GM19455 (cell line): ENCODE measurements around the gene SPTLC2.

Source experiments
- ATAC-seq: cut with Tn5 transposase; IDR thresholded peaks from one replicate; pipeline ENCODE4 v1.9.1; 2021; ENCODE audit not compliant: unreplicated experiment

SPTLC2 gene

DNA sequence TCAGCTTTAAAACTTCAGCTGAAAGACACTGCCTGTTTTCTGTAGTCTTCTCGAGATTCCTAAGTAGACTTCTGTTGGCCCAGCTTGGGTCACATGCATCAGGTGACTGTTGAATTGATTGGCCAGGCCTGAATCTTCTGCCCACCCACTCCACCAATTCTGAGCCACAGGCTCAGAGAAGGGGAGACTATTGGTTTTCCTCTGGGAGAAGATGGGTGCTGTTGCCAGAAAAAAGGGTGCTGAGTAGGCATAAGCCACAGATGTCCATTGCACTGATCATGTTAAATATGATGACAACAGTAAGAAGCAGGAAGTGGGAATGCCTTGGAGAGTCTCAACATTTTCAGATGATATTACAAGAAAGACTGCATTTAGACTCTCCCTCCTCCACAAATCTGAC lies 6.8 kb upstream of the SPTLC2 start:
- ATAC-seq: no peak

DNA sequence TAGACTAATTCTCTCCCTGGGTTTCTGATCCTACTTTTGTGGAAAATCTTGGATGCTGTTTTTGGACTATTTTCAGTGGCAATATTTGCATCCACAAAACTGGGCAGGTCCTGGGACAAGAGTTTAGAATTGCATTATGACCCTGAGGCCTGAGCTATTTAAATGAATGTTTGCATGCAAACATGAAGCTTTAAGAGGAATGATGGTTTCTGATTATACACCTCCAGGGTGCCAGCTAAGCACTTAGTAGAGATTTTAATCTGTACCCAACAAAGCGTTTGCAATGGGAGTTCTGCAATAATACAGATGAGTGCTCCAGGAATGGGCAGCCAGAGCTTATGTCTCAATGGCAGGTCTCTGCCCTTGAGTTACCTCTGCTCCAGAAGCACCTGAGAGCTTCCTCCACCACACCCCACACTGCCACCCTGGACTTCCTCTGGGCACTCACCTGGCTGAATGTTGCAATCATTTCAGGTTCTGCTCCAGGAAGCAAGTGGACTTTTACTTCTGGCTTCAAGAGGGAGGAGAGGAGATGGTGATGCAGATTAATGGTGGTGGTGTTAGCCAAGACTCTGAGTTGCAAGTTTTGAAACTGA lies 6.0 kb upstream of the SPTLC2 start:
- ATAC-seq: no peak

DNA sequence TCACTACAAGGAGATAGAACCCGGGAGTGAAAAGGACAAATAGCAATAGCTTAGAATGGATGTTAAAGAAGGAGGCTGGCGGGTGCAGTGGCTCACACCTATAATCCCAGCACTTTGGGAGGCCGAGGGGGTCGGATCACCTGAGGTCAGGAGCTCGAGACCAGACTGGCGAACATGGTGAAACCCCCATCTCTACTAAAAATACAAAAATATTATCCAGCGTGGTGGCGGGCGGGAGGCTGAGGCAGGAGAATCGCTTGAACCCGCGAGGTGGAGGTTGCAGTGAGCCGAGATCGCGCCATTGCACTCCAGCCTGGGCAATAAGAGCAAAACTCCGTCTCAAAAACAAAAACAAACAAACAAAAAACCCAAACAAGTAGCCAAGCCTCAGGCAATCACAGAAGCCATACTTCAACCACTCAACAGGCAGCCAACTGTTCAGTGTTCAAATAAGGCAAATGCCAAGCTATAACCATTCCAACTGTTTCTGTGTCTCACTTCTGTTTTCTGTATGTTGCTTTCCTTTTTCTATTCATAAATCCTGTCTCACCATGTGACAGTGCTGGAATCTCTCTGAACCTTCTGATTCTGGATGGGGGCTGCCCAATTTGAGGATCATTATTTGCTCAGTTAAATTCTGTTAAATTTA lies 3.9 kb upstream of the SPTLC2 start:
- no peak for ATAC-seq

DNA sequence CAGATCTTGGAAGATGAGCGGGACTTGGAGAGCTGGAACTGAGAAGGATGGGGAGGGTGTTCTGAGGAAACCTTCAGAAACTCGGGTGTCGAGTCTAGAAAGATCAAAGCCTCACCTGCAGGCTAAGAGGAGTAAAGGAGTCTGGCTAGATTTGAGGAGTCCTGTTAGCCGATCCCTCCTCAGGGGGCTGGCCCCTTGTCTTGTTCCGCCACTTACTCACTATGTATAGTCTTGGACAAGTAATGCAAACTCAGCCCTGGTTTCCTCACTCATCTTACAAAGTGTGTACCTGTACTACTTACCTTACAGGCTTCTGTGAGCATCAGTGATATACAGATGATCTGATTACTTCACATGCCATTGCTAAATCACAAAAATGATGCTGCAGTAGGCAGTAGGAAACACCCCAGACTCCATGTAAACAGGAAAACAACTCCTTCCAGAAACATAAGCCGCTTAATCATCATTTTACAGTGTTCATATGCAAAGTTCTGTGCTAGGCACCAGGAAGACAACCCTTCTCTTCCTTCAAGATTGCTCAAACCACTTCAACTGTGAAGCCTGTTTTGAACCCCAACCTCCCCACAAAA lies 2.0 kb upstream of the SPTLC2 start:
- no peak for ATAC-seq

DNA sequence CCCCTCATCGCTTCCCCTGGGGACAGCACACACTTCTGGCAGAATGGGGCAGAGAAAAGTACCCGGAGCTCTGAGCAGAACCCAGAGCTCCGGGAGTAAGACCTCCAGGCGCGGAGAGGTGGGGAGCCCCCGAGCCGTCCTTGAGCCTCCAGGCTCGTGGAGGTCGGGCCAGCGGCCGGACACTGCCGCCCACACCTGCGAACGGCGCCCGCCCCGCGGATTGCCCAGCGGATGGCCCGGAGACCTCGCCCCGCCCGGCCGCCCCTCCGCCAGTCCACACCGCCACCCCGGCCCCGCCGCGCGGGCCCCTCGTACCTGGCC lies 344 bp downstream of the SPTLC2 start:
- ATAC-seq: peak; percentile 23

DNA sequence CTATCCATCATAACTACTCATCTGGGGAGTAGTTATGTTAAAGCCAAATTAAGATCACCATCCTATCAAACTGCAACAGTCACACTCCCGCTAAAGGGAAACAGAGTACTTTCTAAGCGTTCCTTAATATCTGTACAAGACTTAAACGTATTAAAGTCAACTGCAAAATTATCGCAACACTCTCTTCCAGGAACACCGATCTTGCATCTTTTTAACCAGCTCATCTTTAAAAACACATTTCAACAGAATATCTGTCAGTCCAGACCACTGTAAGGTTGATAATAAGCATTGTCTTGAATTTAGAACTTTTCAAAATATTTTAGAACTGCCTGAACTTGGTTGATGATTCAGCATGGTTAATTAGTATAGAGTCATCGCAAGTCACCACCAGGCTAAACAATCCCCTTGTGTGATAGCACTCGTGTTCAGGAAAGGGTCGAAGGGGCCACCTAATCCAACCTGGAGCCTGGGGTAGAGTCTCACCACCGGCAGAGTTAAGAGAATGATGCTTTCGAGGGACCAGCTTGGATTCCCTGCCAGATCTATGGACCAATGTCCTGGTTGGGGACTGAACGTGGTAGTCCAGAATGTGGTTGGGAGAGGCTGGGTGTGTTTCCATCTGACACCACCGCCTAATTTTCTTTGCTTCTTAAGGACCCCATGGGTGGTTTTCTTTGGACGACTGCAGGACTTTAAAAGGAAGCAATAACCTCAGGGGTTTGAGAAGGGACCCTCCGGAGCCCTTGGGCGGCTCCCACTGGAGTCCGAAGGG lies 890 bp downstream of the SPTLC2 start:
- no peak for ATAC-seq

DNA sequence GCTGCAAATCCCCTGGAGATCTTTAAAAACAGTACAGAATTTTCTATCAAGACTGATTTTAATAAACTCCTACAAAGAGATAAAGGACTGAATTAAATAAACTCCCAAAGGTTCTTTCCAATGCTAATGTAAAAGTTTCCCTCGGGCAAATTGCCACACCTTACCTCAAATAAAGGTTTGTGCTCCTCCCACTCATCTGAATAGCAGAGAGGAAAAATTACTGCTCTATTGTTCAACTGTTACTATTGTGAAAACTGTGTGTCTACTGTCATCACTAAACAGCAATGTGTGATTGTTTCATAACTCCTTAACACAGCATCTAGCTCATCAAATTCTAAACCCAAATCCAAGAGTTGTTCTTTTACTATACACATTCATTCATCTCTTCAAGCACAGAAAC lies 3.2 kb downstream of the SPTLC2 start:
- ATAC-seq: no peak

DNA sequence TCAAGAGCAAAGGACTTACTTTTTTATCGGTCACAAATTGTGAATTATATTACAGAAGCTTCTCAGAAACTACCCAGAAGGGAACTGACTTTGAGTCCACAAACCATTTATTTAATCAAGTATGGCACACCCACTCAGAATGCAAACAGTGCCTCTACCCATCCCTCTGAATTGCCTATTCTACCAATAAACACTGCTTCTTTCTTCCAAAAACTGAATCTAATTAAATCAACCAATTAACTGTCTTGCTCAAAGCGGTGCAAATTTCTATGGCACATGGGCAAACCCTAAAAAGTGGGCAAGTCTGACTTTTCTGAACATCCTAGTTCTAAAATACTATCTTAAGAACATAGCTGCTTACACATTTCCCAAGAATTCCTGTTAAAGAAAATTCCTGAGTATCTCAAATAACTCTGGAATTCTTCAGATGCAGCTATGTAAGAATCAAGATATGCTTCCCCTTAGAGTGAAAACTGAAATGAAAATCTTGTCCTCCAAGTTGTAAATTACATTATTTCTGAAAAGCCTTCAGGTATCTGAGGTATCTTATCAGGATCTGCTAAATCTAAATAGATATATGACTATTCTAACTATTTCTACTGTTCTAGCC lies 4.3 kb downstream of the SPTLC2 start:
- ATAC-seq: no peak

DNA sequence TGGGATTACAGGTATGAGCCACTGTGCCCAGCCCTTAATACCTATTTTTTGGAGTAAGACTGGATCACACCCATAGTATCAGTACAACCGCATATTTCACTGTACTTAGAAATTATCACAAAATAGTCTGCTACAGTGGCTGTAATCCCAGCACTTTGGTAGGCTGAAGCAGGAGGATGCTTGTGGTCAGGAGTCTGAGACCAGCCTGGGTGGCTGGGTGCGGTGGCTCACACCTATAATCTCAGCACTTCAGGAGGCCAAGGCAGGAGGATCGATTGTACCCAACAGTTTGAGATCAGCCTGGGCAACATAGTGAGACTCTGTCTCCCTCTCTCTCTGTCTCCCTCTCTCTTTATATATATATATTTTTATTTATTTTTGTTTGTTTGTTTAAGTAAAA lies 5.9 kb downstream of the SPTLC2 start:
- ATAC-seq: no peak

DNA sequence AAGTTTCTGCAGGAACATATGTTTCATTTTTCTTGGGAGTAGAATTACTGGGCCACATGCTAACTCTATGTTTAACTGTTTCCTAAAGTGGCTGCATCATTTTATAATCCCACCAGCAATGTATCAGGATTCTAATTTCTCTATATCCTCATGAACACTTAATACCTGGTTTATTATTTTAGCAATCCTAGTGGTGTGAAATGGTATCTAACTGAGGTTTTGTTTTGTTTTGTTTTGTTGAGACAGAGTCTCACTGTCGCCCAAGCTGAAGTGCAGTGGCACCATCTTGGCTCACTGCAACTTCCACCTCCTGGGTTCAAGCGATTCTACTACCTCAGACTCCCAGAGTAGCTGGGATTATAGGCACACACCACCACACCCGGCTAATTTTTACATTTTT lies 6.5 kb downstream of the SPTLC2 start:
- no peak for ATAC-seq

DNA sequence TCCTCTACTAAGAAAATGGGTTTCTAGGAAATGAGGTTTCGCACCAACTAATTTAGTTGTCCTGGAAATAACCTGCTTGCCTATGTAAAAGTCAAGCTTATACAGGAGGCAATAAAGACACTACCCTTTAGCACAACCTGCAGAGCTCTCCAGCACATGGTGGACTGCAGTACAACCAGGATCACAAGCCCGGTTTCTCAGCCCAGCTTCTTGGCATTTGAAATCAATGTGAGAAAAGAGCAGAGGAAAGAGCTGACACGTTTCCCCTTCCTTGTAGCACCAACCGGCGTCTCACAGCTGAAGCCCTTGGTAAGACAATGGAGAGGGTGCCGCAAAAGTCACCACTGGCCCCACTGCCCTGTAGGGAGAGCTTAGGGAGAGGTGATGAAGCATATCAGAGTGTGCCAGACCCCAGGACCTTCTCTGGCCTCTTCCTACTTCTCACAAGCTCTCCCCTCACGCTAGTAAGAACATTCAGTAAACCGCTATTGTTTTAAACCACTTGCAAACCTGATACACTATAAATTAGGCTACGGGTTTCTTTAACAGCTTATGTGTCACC lies 8.6 kb downstream of the SPTLC2 start:
- no peak for ATAC-seq

DNA sequence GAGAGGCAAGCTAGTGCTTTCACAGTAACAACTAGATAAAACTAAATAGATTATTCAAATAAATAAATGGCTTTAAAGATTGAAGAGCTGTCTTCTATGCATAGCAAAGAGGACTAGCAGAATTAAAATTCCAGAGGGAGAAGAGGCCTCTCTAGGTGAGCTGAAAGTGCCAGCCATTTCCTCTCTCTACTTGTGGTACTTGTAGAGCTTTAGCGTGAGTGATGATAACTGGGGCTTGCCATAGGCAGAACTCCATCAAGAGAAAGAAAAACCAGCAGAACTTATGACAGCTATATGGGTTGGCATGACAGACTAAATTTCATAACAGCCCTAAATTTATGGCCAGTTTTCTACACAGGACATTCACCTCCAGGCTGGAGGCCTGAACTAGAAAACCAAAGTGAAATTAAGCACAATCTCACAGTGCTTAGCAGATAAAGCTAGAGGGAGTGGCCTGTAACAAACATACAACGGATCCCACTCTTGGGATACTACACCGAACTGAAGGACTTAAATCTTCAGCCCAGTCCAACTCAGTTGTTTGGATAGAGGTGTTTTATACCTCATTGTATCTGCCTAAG lies 11.0 kb downstream of the SPTLC2 start:
- ATAC-seq: no peak

DNA sequence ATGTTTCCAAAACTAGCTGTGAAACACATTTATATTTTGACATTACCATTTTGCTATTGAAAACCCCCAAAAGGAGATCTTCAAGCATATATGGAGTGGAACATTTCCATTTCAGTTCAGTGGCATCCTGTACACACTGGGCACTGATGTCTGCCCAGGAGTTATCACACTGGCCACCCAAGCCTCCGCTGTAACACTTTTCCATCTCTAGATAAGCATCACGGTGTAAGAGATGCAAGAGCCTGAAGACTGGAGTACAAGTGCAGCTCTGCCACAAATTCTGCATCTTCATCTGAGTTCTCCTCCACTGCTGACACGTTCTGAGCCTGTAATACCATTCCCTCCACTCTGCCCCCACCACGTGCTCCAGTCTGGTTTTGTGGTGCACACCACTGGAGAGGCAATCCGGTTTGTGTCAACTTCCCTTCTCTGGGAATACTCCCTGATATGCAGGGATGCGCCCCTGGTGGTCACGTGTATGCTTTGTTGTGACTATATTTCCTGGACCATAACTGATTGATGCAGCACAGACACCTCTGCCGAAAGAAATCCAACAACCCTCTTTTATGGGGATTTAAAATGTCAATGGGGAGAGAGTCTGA lies 12.7 kb downstream of the SPTLC2 start:
- ATAC-seq: no peak

DNA sequence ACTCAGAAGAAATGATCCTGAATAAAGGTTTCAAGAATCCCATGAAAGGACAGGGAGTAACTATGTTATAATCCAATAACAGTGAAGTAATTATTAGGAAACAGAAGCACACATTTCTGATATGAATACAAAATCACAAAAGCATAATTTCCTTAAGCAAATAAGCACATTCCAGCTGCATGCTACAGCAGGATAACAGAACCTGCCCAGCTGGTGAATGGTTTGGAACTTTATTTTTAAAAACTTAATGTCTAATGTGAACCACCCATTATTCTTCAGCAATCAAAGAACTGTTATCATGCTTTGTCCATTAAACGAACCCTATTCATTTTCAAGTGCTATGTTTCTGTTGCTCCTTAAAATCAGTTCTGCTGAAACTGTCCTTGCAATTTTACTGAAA lies 13.4 kb downstream of the SPTLC2 start:
- no peak for ATAC-seq

DNA sequence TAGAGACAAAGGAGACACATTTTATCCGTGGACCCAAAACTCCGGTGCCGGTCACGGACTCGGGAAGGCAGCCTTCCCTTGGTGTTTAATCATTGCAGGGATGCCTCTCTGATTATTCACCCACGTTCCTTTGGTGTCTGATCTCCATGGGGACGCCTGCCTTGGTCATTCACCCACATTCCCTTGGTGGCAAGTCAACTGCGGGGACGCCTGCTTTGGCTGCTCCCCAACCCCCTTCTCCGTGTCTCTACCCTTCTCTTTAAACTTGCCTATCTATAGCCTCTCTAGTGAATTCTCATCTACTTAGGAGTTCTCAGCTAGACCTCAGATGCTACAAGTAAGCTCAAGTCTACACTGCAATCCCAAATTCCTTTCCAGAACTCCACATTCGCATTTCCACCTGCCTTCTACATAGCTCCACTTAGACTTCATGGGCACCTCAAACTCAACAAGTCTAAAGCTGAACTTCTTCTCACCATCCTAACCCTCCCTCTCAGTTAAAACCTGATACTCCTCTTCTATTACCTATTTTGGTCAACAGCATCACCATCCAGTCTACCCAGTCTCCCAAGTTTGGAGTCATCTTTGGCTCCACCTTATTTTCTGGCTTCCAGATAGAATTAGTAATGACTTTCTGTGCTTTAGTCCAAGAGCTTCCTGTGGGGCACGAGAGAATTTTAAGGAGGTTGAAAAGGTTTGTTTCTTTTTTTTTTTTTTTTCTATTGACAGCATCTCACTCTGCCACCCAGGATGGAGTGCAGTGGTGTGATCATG lies 14.4 kb downstream of the SPTLC2 start:
- ATAC-seq: no peak

DNA sequence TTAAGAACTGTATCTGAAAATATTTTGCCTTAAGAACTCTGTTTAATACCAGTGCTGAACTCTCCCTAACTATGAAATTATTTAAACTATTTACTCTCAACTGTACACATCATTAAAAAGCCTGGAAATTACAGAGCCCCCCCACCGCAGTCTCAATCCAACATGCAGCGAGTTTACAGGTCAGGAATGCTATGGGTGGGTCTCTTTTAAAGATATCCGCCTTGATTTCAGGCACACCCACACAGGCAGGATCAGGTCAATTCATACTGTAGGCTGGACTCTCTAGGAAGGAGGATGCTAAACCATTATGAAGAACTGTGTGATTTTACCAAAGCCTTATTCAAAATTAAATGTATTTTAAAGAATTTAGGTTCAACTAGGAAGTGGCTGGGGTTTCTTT lies 16.5 kb downstream of the SPTLC2 start:
- ATAC-seq: no peak

DNA sequence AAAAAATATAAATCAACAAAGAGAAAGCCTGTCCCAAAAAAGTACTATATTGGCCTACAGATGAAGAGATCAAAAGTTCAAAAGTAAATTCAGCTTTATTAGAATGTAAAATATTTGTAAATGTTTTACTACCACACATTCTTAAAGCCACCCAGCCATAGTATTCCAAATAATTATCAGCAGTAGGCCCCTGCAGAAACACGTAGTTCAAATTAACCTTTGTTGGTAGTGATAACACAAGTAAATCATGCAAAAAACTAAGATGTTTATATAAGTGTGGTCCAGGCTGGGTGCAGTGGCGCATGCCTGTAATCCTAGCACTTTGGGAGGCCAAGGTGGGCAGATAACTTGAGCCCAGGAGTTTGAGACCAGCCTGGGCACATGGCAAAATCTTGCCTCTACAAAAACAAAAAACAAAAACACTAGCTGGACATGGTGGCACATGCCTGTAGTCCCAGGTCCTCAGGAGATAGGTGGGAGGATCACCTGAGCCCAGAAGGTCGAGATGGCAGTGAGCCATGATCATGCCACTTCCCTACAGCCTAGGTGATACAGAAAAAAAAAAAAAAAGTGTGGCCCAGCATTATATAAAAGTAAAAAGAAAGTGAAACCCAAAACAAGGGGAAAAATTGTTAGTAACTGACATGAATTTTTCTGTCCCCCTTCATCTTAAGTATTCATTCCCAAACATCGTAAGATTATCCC lies 17.9 kb downstream of the SPTLC2 start:
- ATAC-seq: no peak

DNA sequence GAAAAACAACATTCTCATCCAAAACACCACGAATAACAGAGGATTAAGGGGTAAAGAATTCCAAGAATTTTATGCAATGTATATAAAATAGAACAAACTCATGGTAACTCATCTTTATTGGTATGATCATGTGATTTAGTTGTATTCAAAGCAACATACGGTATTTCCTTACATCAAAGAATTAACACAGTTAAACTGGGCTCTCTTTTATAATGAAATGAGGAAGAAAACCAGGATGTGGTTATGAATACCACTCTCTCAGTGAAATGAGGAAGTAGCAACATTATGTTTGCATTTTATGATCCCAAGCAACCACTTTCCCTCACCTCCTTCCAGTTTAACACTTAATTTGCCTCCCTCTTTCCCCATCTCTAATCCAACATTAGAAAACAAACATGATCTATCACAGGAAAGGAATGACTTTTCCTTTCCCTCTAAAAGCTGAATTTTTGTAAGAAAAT lies 22.9 kb downstream of the SPTLC2 start:
- peak; percentile 62 for ATAC-seq

DNA sequence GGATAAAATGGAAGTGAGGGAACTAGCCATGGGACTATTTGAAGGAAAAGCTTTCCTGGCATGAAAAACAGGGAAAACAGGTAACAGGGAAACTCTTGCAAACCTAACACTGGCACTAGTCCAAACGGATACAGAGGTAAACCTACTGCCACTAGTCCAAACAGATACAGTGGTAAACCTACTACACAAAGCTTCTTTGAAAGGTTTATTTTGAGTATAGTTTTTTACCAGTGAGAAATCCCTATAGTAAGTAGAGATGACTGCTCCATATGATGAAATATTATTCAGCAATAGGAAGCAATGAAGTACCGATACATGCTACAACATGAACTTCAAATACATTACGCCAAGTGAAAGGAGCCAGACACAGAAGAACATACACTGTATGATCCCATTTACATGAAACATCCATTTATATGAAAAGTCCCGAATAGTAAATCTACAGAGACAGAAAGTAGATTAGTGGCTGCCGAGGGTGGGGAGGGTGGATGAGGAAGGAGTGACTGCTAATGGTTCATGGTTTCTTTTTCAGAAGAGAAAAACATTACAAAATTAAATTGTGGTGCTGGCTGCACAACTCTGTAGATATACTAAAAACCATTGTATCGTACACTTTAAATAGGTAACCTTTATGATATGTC lies 25.5 kb downstream of the SPTLC2 start:
- no peak for ATAC-seq
